Gastroesophageal sphincter (tissue), 4 donors: ENCODE measurements around the gene SF3B2. TPM values are rescaled to one million over a fixed set of nuclear protein-coding genes. Genes with fewer than 3 reads are reported as not detected.
"Not testable (repeated sequence)": the region's sequence is repeated elsewhere in the genome, so short reads cannot be mapped to it uniquely, and the experiment has no call there.

Experiments
- ATAC-seq: fragments of 150-250 bp; one replicate; pipeline ENCODE4 v1.9.1; 2016; ENCODE audit warnings: mild to moderate bottlenecking, moderate library complexity
- H3K27ac ChIP-seq, 4 donors: fragments of 200-600 bp; sonication (generic) in 3 of 4; 1 replicate in 3 of 4; 2 replicates in 1 of 4; pipeline ENCODE4 v1.5.1; 2016 to 2019
- H3K27me3 ChIP-seq: fragments of 200-600 bp; sonication (generic); one replicate; pipeline ENCODE4 v1.5.1; 2019
- H3K36me3 ChIP-seq, 2 donors: fragments of 200-600 bp; sonication (generic); one replicate each; pipeline ENCODE4 v1.5.1; 2019; ENCODE audit warnings: control low read depth in 1 of 2
- H3K4me1 ChIP-seq, 3 donors: fragments of 200-600 bp; sonication (generic); 1 replicate in 2 of 3; 2 replicates in 1 of 3; pipeline ENCODE4 v1.5.1; 2016 to 2019; ENCODE audit warnings: control low read depth in 2 of 3
- H3K4me3 ChIP-seq, 2 donors: fragments of 200-600 bp; sonication (generic); one replicate each; pipeline ENCODE4 v1.5.1; 2019; ENCODE audit warnings: mild to moderate bottlenecking in 1 of 2, moderate library complexity in 1 of 2
- H3K9me3 ChIP-seq, 3 donors: fragments of 200-600 bp; sonication (generic); one replicate each; pipeline ENCODE4 v1.5.1; 2017 to 2019; ENCODE audit warnings: control low read depth in 2 of 3
- EP300 ChIP-seq: sonication (generic); formaldehyde crosslinking; IDR thresholded peaks from one replicate; pipeline ENCODE4 v1.6.1; 2017; ENCODE audit warnings: antibody characterized with exemption, mild to moderate bottlenecking
- POLR2A ChIP-seq, 2 donors: fragments of 450-650 bp; IDR thresholded peaks; one replicate each; pipeline ENCODE4 v1.6.1; 2017; ENCODE audit warnings: antibody characterized with exemption in 2 of 2, mild to moderate bottlenecking in 2 of 2, moderate library complexity in 1 of 2
- POLR2AphosphoS5 ChIP-seq: sonication (generic); formaldehyde crosslinking; IDR thresholded peaks from one replicate; pipeline ENCODE4 v1.6.1; 2017; ENCODE audit warnings: antibody characterized with exemption
- WGBS, 2 donors: methylation state at CpG; one replicate each; pipeline ENCODE4 v1.1.5; 2018; ENCODE audit warnings: low coverage in 1 of 2; 5-methylcytosine and 5-hydroxymethylcytosine counted together
- total RNA-seq, 4 donors: library from RNA; depleted of rRNA; stranded (reverse); fragments of >200 nt; gene quantifications; one replicate each; pipeline ENCODE4 v1.1.0, GENCODE V29; 2016
- TF ChIP-seq, protein P1 (sequence below), 4 experiments: fragments of 200-600 bp in 2 of 4; fragments of 450-650 bp in 2 of 4; sonication (generic) in 1 of 4; IDR thresholded peaks; one replicate each; pipeline ENCODE4 v1.5.1; 2017 to 2019; ENCODE audit warnings: antibody characterized with exemption in 4 of 4, mild to moderate bottlenecking in 2 of 4, moderate library complexity in 2 of 4

SF3B2 gene
- total RNA-seq, 4 donors from 2014 or later = 113 to 179 (median 160) TPM

DNA sequence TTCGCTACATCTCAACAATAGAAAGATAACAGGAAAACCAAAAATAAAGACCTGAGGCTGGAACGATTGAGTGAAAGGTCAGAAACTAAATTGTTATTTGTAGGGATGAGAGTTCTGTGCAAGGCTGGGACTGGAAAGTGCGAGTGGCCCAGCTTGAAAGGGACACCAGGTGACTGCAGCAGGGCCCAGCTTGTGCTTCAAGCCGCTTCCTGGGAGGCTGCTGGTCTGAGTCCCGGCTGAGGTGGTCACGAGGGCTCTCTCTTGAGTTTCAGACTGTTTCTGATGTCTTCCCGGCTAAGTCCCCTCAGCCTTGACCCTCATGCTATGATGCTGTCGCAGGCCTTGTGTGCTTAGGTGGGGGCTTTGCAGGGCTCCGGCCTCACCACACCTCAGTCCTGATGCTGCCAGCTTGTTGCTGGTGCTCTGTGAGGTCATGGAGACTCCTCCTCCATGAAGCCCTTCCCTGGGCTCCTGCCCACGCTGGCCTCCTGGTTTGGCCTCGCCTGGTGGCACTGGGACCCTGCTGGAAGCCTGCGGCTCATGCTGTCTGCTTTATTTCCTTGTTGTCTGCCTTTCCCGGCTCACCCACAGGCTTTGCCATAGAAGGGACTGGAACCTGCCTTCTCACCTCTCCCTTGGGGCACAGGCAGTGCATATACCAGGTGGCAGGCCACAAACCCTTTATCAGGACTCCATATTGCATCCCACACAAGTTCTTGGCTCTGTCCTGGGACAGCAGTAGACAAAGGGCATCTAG lies 45.9 kb upstream of the SF3B2 start:
- Histone ChIP-seq H3K4me1 (peaks cover 3 to 17% (median 8%) of the 10 kb centered on the region in 3 donors), H3K27me3 (peaks cover under 1% of the 10 kb centered on the region), H3K27ac (no peak overlapping the region), H3K9me3 (no peaks in the 10 kb centered on the region), H3K4me3 (no peak overlapping the region), H3K36me3 (peaks cover 0 to 26% of the 10 kb centered on the region in 2 donors)
- ATAC-seq = no peak
- WGBS, 2 donors = 76 to 78% methylated on average over 5 to 7 of the region's 13 CpGs
- TF ChIP-seq, protein P1, sequence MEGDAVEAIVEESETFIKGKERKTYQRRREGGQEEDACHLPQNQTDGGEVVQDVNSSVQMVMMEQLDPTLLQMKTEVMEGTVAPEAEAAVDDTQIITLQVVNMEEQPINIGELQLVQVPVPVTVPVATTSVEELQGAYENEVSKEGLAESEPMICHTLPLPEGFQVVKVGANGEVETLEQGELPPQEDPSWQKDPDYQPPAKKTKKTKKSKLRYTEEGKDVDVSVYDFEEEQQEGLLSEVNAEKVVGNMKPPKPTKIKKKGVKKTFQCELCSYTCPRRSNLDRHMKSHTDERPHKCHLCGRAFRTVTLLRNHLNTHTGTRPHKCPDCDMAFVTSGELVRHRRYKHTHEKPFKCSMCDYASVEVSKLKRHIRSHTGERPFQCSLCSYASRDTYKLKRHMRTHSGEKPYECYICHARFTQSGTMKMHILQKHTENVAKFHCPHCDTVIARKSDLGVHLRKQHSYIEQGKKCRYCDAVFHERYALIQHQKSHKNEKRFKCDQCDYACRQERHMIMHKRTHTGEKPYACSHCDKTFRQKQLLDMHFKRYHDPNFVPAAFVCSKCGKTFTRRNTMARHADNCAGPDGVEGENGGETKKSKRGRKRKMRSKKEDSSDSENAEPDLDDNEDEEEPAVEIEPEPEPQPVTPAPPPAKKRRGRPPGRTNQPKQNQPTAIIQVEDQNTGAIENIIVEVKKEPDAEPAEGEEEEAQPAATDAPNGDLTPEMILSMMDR (IDR thresholded peaks at IDR 0.05) = no peak
- TF ChIP-seq POLR2A (IDR thresholded peaks at IDR 0.05) (no peak), POLR2AphosphoS5 (no peak), EP300 (no peak)

DNA sequence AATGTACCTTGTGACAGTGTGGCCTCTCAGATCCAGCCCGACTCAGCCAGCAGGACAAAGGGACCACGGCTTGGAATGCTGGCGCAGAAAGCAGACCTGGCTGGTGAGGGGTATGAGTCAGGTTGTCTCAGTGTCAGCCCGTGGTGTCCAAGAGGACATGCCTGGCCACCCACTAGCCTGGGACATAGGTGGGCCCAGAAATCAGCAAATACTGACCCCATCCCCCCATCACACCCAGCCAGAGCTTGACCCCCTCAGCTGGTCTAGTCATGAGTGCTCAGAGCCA lies 45.3 kb upstream of the SF3B2 start:
- H3K4me1 ChIP-seq = peaks cover 3 to 19% (median 8%) of the 10 kb centered on the region in 3 donors
- 77% methylated on average over 3 of the region's 4 CpGs; no CpG with 5 or more reads in 1 of the 2 donors for WGBS, 2 donors
- peaks cover 6% of the 10 kb centered on the region for H3K27me3 ChIP-seq
- no peaks in the 10 kb centered on the region for H3K9me3 ChIP-seq
- no peak overlapping the region for H3K27ac ChIP-seq
- no peak overlapping the region for H3K4me3 ChIP-seq
- ATAC-seq = no peak
- TF ChIP-seq POLR2A (IDR thresholded peaks at IDR 0.05) (no peak), EP300 (no peak), POLR2AphosphoS5 (no peak)
- TF ChIP-seq, protein P1 (IDR thresholded peaks at IDR 0.05) = no peak
- peaks cover 0 to 26% of the 10 kb centered on the region in 2 donors for H3K36me3 ChIP-seq

DNA sequence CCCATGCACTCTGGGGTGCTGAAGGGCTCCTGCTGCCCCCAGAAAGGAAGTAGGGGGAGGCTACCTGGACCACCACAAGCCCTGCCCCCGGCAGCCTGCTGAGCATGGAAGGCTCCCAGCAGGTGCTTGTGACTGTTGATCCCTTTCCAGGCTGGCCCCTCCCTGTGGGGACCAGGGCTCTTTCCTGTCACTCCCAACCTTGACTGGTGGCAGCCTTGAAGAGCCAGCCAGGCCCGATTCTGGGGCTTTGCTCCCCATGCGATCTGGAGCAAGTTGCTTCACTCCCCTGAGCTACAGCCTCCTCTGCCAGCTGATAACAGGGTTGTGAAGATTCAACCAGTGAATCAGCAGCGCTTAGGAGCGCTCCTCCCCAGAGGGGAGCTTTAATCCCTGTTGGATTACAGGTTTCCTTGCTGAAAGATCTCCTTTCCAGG lies 44.9 kb upstream of the SF3B2 start:
- ATAC-seq = no peak
- no peaks in the 10 kb centered on the region for H3K9me3 ChIP-seq
- H3K27me3 ChIP-seq = peaks cover 10% of the 10 kb centered on the region
- TF ChIP-seq, protein P1 (IDR thresholded peaks at IDR 0.05) = no peak
- no peak for TF ChIP-seq POLR2A (IDR thresholded peaks at IDR 0.05)
- no peak for TF ChIP-seq POLR2AphosphoS5
- no peak for TF ChIP-seq EP300
- H3K27ac ChIP-seq = no peak overlapping the region
- H3K4me1 ChIP-seq = peaks cover 3 to 23% (median 8%) of the 10 kb centered on the region in 3 donors
- H3K36me3 ChIP-seq = peaks cover 0 to 26% of the 10 kb centered on the region in 2 donors
- WGBS, 2 donors = no CpG with 5 or more reads among the region's 5 CpGs
- no peak overlapping the region for H3K4me3 ChIP-seq

DNA sequence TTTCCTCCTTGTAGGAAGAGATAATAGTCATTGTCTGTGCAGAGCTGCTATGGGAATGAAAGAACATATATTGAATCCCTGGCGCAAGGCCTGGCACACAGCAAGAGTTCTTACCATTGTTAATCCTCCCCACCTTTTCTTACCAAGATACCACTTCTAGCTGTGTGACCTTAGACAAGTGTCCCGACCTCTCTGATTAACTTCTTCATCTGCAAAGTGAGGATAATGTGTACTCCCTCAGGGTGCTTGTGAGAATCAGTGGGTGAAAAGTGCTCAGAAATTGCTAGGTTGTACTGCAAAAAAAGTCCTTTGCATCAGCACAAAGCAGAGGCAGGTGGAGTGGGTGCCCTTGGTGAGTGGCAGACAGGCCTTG lies 44.1 kb upstream of the SF3B2 start:
- no peak for ATAC-seq
- H3K9me3 ChIP-seq = no peaks in the 10 kb centered on the region
- TF ChIP-seq POLR2AphosphoS5 = no peak
- TF ChIP-seq, protein P1 (IDR thresholded peaks at IDR 0.05) = no peak
- no peak for TF ChIP-seq EP300
- TF ChIP-seq POLR2A (IDR thresholded peaks at IDR 0.05) = no peak
- H3K4me1 ChIP-seq = peaks cover 3 to 20% (median 6%) of the 10 kb centered on the region in 3 donors
- peaks cover 0 to 26% of the 10 kb centered on the region in 2 donors for H3K36me3 ChIP-seq
- no peak overlapping the region for H3K27ac ChIP-seq
- 87 to 100% methylated on average over 1 to 2 of the region's 2 CpGs for whole genome bisulfite sequencing, 2 donors
- no peak overlapping the region for H3K4me3 ChIP-seq
- H3K27me3 ChIP-seq = peaks cover 18% of the 10 kb centered on the region

DNA sequence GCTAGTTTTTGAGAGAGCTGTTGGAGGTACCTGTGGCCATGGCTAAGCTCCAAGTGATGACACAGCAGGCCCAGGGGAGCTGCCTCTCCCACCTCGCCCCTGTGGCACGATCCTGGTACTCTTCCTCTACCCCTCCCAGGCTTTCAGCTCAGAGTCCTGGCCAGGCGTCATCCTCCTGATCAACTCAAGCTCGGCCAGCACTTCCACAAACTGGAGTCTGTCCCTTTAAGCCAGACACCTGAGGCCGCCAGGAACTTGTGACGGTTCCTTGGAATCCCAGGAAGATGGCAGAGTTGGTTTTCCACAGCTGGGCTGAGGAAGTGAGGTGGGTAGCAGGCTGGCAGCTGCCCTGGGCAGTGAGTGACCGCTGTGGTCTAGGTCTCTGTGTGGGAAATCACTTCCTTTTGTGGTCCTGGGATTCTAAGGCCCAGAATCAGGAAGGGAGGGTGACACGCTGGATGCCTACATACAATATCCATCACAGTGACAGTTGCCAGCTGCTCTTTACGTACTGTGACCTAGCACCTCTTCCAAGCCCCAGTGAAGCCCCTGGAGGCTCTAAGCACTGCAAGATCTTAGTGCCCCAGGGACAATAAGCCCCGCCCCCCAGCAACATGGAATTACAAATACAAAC lies 43.6 kb upstream of the SF3B2 start:
- no peaks in the 10 kb centered on the region for H3K9me3 ChIP-seq
- H3K27me3 ChIP-seq = peaks cover 23% of the 10 kb centered on the region
- no peak overlapping the region for H3K27ac ChIP-seq
- peaks cover 0 to 15% (median under 1%) of the 10 kb centered on the region in 3 donors for H3K4me1 ChIP-seq
- ATAC-seq = no peak
- WGBS, 2 donors = 0 to 41% methylated on average over 1 to 3 of the region's 10 CpGs
- TF ChIP-seq, protein P1 (IDR thresholded peaks at IDR 0.05) = no peak
- TF ChIP-seq EP300 = no peak
- TF ChIP-seq POLR2A (IDR thresholded peaks at IDR 0.05) = no peak
- no peak for TF ChIP-seq POLR2AphosphoS5
- no peak overlapping the region for H3K4me3 ChIP-seq
- H3K36me3 ChIP-seq = peaks cover 0 to 23% of the 10 kb centered on the region in 2 donors

DNA sequence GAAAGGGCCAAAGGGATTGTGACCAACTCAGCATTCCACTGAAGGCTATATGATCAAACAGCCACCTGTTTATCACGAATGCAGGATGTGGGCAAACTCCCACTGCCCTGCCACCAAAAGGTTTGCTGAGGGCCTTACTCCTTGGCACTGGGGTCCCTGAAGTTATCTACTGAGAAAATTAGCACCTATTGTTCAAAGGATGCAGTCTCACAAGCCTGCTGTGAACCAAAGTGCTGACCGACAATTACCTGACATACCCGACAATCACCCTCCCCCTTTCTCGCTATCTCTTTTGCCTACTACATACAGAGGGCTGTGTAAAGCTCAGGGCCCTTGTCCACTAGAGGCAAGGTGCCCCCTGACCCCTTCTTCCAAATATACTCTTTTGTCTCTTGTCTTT lies 42.1 kb upstream of the SF3B2 start:
- not testable (repeated sequence) for H3K4me3 ChIP-seq, H3K27ac ChIP-seq, H3K9me3 ChIP-seq, H3K4me1 ChIP-seq, H3K36me3 ChIP-seq, ATAC-seq
- peaks cover 34% of the 10 kb centered on the region for H3K27me3 ChIP-seq
- 43 to 60% methylated on average over 1 to 4 of the region's 4 CpGs for WGBS, 2 donors
